ENCODE measurements around the gene CCDC88C.

Gene CCDC88C

DNA sequence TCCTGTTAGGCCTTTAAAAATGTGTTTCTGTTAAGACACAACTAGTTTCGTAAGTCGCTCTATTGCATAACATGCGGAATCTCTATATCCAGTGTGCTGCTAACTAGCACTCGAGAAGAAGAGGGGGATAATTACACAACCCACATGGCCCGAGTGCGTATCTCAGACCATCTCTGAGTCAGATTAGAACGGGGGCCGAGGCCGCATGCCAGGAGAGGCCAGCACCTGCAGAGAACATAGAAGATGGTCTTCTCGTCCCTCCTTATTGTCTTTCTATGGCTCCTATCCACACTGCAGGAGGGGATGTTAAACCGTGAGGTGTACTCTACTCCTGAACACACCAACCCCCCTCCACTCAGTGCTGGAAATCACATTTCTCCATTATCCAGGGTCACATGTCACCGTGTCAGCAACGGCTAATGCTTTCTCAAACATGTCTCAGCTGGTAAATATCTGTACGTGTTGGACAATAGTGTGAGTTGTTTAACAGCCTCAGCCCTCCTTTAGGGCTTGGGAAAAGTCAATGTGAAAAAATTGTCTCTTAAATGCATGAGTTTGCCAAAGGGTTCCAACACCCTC lies 56.3 kb downstream of the CCDC88C start:
- peaks cover 40% of the 10 kb centered on the region for H3K4me1 ChIP-seq (ENCODE audit: insufficient read depth, poor library complexity, severe bottlenecking)
- peak overlapping the region; percentile 89 for H3K27ac ChIP-seq (ENCODE audit: poor library complexity, severe bottlenecking)
- peak; percentile 96 for DNase-seq (ENCODE audit: low spot score)
- H3K4me3 ChIP-seq (ENCODE audit: severe bottlenecking): no peak overlapping the region
- TF ChIP-seq, protein P1, sequence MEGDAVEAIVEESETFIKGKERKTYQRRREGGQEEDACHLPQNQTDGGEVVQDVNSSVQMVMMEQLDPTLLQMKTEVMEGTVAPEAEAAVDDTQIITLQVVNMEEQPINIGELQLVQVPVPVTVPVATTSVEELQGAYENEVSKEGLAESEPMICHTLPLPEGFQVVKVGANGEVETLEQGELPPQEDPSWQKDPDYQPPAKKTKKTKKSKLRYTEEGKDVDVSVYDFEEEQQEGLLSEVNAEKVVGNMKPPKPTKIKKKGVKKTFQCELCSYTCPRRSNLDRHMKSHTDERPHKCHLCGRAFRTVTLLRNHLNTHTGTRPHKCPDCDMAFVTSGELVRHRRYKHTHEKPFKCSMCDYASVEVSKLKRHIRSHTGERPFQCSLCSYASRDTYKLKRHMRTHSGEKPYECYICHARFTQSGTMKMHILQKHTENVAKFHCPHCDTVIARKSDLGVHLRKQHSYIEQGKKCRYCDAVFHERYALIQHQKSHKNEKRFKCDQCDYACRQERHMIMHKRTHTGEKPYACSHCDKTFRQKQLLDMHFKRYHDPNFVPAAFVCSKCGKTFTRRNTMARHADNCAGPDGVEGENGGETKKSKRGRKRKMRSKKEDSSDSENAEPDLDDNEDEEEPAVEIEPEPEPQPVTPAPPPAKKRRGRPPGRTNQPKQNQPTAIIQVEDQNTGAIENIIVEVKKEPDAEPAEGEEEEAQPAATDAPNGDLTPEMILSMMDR (IDR thresholded peaks at IDR 0.05; ENCODE audit: poor library complexity, severe bottlenecking): peak; percentile 11
- peaks cover 12% of the 10 kb centered on the region for H3K36me3 ChIP-seq (ENCODE audit: low read depth)
- H3K9me3 ChIP-seq (ENCODE audit: severe bottlenecking): no peaks in the 10 kb centered on the region
- peak; percentile 92 for ATAC-seq (ENCODE audit: low read depth)
- no peaks in the 10 kb centered on the region for H3K27me3 ChIP-seq (ENCODE audit: insufficient read depth, poor library complexity, severe bottlenecking)

DNA sequence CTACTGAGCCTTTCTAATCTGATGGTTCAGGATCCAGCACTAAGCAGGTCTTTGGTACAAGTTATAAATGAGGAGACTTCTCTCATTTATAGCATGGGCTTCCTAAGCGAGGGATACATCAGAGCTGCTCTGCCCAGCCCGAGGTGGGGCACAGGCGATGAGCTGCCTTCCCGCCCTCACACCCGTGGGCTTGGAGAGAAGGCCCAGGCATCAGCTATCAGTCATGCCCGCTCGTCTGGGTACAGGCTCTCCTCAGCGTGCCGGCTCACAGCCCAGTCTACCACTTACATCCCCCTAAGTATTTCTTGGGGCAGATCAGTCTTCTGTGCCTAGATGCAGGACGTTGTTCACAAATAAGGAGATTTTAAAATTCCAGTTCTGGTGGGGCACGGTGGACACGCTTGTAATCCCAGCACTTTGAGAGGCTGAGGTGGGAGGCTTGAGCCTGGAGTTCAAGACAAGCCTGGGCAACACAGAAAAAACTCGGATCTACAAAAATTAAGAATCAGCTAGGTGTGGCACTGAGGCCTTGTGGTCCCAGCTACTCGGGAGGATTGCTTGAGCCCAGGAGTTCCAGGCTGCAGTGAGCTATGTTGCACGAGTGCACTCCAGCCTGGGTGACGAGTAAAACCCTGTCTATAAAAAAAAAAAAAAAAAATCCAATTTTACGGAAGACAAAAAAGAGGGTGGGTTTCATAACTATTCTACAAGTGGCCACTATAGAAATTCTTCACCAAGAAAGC lies 57.0 kb downstream of the CCDC88C start:
- TF ChIP-seq, protein P1 (IDR thresholded peaks at IDR 0.05; ENCODE audit: poor library complexity, severe bottlenecking): no peak
- Histone ChIP-seq H3K36me3 (ENCODE audit: low read depth) (peaks cover 12% of the 10 kb centered on the region), H3K27me3 (ENCODE audit: insufficient read depth, poor library complexity, severe bottlenecking) (no peaks in the 10 kb centered on the region), H3K4me3 (ENCODE audit: severe bottlenecking) (no peak overlapping the region), H3K9me3 (ENCODE audit: severe bottlenecking) (no peaks in the 10 kb centered on the region), H3K27ac (ENCODE audit: poor library complexity, severe bottlenecking) (peak overlapping the region; percentile 89), H3K4me1 (ENCODE audit: insufficient read depth, poor library complexity, severe bottlenecking) (peaks cover 40% of the 10 kb centered on the region)
- ATAC-seq (ENCODE audit: low read depth) (peak; percentile 6; the same call in 2 of the 3 replicates), DNase-seq (ENCODE audit: low spot score) (no peak)

DNA sequence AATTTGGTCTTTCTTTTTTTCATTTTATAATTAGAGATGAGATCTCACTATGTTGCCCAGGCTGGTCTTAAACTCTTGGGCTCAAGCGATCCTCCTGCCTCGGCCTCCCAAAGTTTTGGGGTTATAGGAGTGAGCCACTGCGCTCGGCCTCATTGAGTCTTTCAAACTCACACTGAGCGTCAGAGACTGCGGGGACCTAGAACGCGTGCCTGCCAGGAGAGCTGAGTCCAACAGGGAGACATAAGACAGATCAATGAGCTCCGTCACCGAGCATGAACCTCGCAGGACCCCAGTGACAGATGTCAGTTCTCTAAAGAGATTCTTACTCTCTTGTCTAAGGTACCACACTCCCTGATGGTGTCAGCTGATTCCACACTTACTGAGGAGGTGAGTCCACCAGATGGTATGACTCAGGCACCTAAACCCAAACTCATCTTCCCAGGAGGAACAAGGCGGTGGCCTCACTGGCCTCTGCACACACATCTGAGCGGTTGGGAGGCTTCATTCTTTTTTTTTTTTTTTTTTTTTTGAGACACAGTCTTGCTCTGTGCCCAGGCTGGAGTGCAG lies 58.9 kb downstream of the CCDC88C start:
- H3K4me1 ChIP-seq (ENCODE audit: insufficient read depth, poor library complexity, severe bottlenecking): peaks cover 40% of the 10 kb centered on the region
- peaks cover 12% of the 10 kb centered on the region for H3K36me3 ChIP-seq (ENCODE audit: low read depth)
- TF ChIP-seq, protein P1 (IDR thresholded peaks at IDR 0.05; ENCODE audit: poor library complexity, severe bottlenecking): no peak
- DNase-seq (ENCODE audit: low spot score) (no peak), ATAC-seq (ENCODE audit: low read depth) (no peak)
- no peaks in the 10 kb centered on the region for H3K27me3 ChIP-seq (ENCODE audit: insufficient read depth, poor library complexity, severe bottlenecking)
- H3K4me3 ChIP-seq (ENCODE audit: severe bottlenecking): no peak overlapping the region
- no peaks in the 10 kb centered on the region for H3K9me3 ChIP-seq (ENCODE audit: severe bottlenecking)
- no peak overlapping the region for H3K27ac ChIP-seq (ENCODE audit: poor library complexity, severe bottlenecking)

DNA sequence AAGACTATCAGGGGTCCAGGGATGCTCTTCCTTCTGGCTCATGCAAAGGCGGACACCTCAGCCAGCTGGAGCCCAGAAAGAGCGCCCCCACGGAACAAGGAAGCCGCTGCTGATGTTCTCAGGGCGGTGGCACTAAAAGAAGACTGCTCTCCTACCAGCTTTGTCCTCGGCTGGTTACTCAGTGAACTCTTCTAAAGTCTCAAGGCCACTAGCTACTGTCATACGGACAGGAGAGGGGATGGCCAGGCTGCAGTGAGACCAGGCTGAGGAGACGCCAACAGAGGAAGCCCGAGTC lies 59.6 kb downstream of the CCDC88C start:
- no peak overlapping the region for H3K27ac ChIP-seq (ENCODE audit: poor library complexity, severe bottlenecking)
- H3K36me3 ChIP-seq (ENCODE audit: low read depth): peaks cover 12% of the 10 kb centered on the region
- H3K27me3 ChIP-seq (ENCODE audit: insufficient read depth, poor library complexity, severe bottlenecking): no peaks in the 10 kb centered on the region
- no peak overlapping the region for H3K4me3 ChIP-seq (ENCODE audit: severe bottlenecking)
- DNase-seq (ENCODE audit: low spot score) (no peak), ATAC-seq (ENCODE audit: low read depth) (no peak)
- no peaks in the 10 kb centered on the region for H3K9me3 ChIP-seq (ENCODE audit: severe bottlenecking)
- TF ChIP-seq, protein P1 (IDR thresholded peaks at IDR 0.05; ENCODE audit: poor library complexity, severe bottlenecking): no peak
- H3K4me1 ChIP-seq (ENCODE audit: insufficient read depth, poor library complexity, severe bottlenecking): peaks cover 34% of the 10 kb centered on the region

Data from RWPE2 (cell line).